ENCODE measurements around the gene CYP4F11.

DNA sequence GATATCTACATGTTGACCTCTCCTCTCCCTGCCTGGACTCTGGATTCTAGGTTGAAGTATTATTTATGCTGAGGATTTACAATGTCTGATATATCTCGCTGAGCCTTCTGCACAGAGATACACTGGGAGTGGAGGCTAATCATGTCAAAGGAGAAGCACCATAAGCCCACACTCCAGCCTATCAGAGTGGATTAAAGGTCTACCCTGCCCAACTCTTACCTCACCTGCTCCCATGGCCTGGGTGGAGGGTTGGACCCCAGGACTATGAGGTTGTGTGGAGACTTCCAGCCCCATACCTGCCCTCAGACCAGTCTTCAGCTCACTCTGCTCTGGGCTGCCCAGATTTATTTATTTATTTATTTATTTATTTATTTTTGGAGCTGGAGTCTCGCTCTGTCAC lies 29.9 kb upstream of the CYP4F11 start:
- TF ChIP-seq CTCF (IDR thresholded peaks at IDR 0.05) = no peak
- no peak for TF ChIP-seq POLR2A (IDR thresholded peaks at IDR 0.05)
